NT2/D1 (cell line): ENCODE data around the gene CTCF.

Experiments
- SUZ12 ChIP-seq: IDR thresholded peaks from 2 replicates; pipeline ENCODE4 v1.6.1; 2011; ENCODE audit not compliant: insufficient read length, insufficient read depth; ENCODE audit errors: extremely low read depth
- YY1 ChIP-seq: IDR thresholded peaks from 2 replicates; pipeline ENCODE4 v1.6.1; 2011; ENCODE audit not compliant: insufficient read length, insufficient read depth
- ZNF274 ChIP-seq: IDR thresholded peaks from 2 replicates; pipeline ENCODE4 v1.6.1; 2011; ENCODE audit warnings: mild to moderate bottlenecking, low read depth, low read length

DNA sequence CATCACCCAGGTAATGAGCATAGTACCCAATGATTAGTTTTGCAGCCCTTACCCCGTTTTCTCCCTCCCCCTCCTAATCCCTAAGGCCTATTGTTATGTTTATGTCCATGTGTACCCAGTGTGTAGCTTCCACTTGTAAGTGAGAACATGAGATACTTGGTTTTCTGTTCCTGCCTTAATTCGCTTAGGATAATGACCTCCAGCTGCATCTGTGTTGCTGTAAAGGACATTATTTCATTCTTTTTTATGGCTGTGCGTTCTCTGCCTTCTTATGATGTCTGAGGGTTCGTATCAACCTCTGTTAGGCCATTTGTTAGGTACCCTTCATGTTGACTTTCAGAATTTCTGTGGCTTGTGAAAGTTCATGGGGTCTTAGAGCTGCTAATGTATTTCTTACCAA, 31.0 kb downstream of the CTCF start:
- TF ChIP-seq ZNF274, result no peak
- no peak for TF ChIP-seq YY1
- no peak for TF ChIP-seq SUZ12
